Endothelial cell of umbilical vein (primary cell): Measurements from ENCODE around the gene LSM14A. TPM values are rescaled to one million over a fixed set of nuclear protein-coding genes. Genes with fewer than 3 reads are reported as not detected.

Experiments
- BruUV-seq: library from RNA; stranded (reverse); fragments of 400-500 nt; replicated peaks from 2 replicates; lab custom pipeline; 2021; lab: Mats Ljungman, UMichigan
- CTCF ChIA-PET: fragments of 300-600, 350-600 bp; sonication (Branson Sonifier 250); formaldehyde crosslinking; loops from one replicate; lab custom pipeline; 2021; ENCODE audit warnings: antibody characterized with exemption, inconsistent platforms; lab: Charles Lee
- POLR2A ChIA-PET: fragments of 300-600, 350-600 bp; sonication (Branson Sonifier 250); formaldehyde crosslinking; loops from one replicate; lab custom pipeline; 2021; ENCODE audit warnings: antibody characterized with exemption, inconsistent platforms; lab: Charles Lee
- DNase-seq: peaks from one replicate; pipeline ENCODE4 v3.0.0-alpha.2; 2011; ENCODE audit warnings: low read depth, low spot score
- FAIRE-seq: peaks from 2 replicates; lab custom pipeline; 2011; peaks lifted over from hg19 to GRCh38; lab: Jason Lieb, UNC
- H2AFZ ChIP-seq: 2 replicates; pipeline ENCODE4 v1.6.0; 2012; ENCODE audit warnings: low read depth, low read length, control low read depth, inconsistent platforms
- H3K27ac ChIP-seq: 2 replicates; pipeline ENCODE4 v1.5.1; 2011; ENCODE audit warnings: low read depth, mild to moderate bottlenecking, control low read depth, low read length, moderate library complexity; ENCODE audit not compliant: insufficient read depth
- H3K27me3 ChIP-seq, 2 experiments: 2 replicates each; pipeline versions ENCODE4 v1.6.0 to v1.6.1; 2011; ENCODE audit warnings: low read length in 2 of 2, mixed read lengths in 1 of 2; ENCODE audit not compliant: control insufficient read depth in 2 of 2, insufficient read depth in 2 of 2
- H3K36me3 ChIP-seq, 2 experiments: 2 replicates in 1 of 2; 3 replicates in 1 of 2; pipeline ENCODE4 v1.5.1; 2011; ENCODE audit warnings: low read length in 2 of 2, mild to moderate bottlenecking in 1 of 2, moderate library complexity in 1 of 2; ENCODE audit not compliant: control insufficient read depth in 2 of 2, insufficient read depth in 2 of 2; ENCODE audit errors: extremely low read depth in 1 of 2
- H3K4me1 ChIP-seq: 3 replicates; pipeline ENCODE4 v1.5.1; 2011; ENCODE audit warnings: mild to moderate bottlenecking, low read length; ENCODE audit not compliant: control insufficient read depth, insufficient read depth; ENCODE audit errors: extremely low read depth
- H3K4me2 ChIP-seq: 2 replicates; pipeline ENCODE4 v1.6.1; 2011; ENCODE audit warnings: low read length, control low read depth, mixed read lengths; ENCODE audit not compliant: insufficient read depth
- H3K4me3 ChIP-seq, 3 experiments: fragments of 200-600 bp in 1 of 3; sonication (generic), shearing (Covaris generic) in 1 of 3; replicated peaks in 1 of 3; 2 replicates each; pipeline ENCODE4 v1.5.1; 2011 to 2016; ENCODE audit warnings: control low read depth in 3 of 3, low read length in 3 of 3, mild to moderate bottlenecking in 2 of 3, inconsistent platforms in 1 of 3, low read depth in 1 of 3, moderate library complexity in 1 of 3; ENCODE audit not compliant: insufficient read depth in 1 of 3
- H3K79me2 ChIP-seq: 2 replicates; pipeline ENCODE4 v1.6.0; 2012; ENCODE audit warnings: low read length, inconsistent platforms; ENCODE audit not compliant: control insufficient read depth, insufficient read depth
- H3K9ac ChIP-seq: replicated peaks from 2 replicates; pipeline ENCODE3; 2011; ENCODE audit warnings: low read length, control low read depth; ENCODE audit not compliant: insufficient read depth; ENCODE audit errors: extremely low read depth
- H3K9me1 ChIP-seq: replicated peaks from 3 replicates; pipeline ENCODE4 v1.6.0; 2011; ENCODE audit warnings: mild to moderate bottlenecking, low read length; ENCODE audit not compliant: control insufficient read depth, insufficient read depth; ENCODE audit errors: extremely low read depth
- H3K9me3 ChIP-seq: replicated peaks from 2 replicates; pipeline ENCODE4 v1.5.1; 2012; ENCODE audit warnings: low read length, inconsistent platforms; ENCODE audit not compliant: control insufficient read depth, insufficient read depth
- H4K20me1 ChIP-seq: replicated peaks from 2 replicates; pipeline ENCODE3; 2011; ENCODE audit warnings: mild to moderate bottlenecking, low read length; ENCODE audit not compliant: control insufficient read depth, insufficient read depth; ENCODE audit errors: extremely low read depth
- EZH2 ChIP-seq: IDR thresholded peaks from 2 replicates; pipeline ENCODE4 v1.6.1; 2012; ENCODE audit warnings: borderline replicate concordance, low read depth, mild to moderate bottlenecking, moderate library complexity, low read length, inconsistent platforms; ENCODE audit not compliant: severe bottlenecking
- FOS ChIP-seq: IDR thresholded peaks from 2 replicates; pipeline ENCODE4 v1.6.1; 2011; ENCODE audit warnings: mild to moderate bottlenecking, low read length, moderate library complexity, borderline replicate concordance; ENCODE audit not compliant: insufficient read depth
- GATA2 ChIP-seq: IDR thresholded peaks from 2 replicates; pipeline ENCODE4 v1.7.0; 2011; ENCODE audit warnings: low read depth, mild to moderate bottlenecking, moderate library complexity, mixed read lengths, low read length; ENCODE audit not compliant: insufficient read length, insufficient read depth
- JUN ChIP-seq: IDR thresholded peaks from 2 replicates; pipeline ENCODE4 v1.6.1; 2011; ENCODE audit warnings: borderline replicate concordance, low read depth; ENCODE audit not compliant: insufficient read length, insufficient read depth
- MYC ChIP-seq: IDR thresholded peaks from one replicate; pipeline ENCODE4 v1.6.1; 2011; ENCODE audit warnings: mild to moderate bottlenecking, low read depth, low read length
- POLR2A ChIP-seq: IDR thresholded peaks from 2 replicates; pipeline ENCODE4 v1.6.1; 2012; ENCODE audit warnings: low read depth, mild to moderate bottlenecking, control low read depth, low read length
- POLR2AphosphoS5 ChIP-seq: IDR thresholded peaks from 2 replicates; pipeline ENCODE4 v1.6.1; 2012; ENCODE audit warnings: low read depth, mild to moderate bottlenecking, control low read depth, low read length, moderate library complexity; ENCODE audit not compliant: insufficient read depth
- dilution Hi-C: fragments of 300-500 bp; cut with MboI; formaldehyde crosslinking; loops from one replicate; pipeline ENCODE4 v1.15.0; 2019; ENCODE audit warnings: low sequenced_read_pairs; ENCODE audit not compliant: extremely low pct_ligation_motif_present
- intact Hi-C: fragments of 100-400 bp; cut with micrococcal nuclease; formaldehyde crosslinking; loops from one replicate; pipeline ENCODE4 v1.10.0; 2022
- polyA plus RNA-seq, 4 experiments: library from polyadenylated mRNA; depleted of rRNA in 3 of 4; stranded (reverse) in 3 of 4; unstranded in 1 of 4; fragments of >200 nt; gene quantifications; 2 replicates each; pipeline versions ENCODE4 v1.2.1 to v1.2.3, GENCODE V29; 2011 to 2012; ENCODE audit warnings: missing spikeins in 1 of 4
- total RNA-seq: library from RNA; stranded (reverse); gene quantifications from 2 replicates; pipeline ENCODE4 v1.2.3, GENCODE V29; 2021
- TF ChIP-seq, protein P1 (sequence below): IDR thresholded peaks from 2 replicates; pipeline ENCODE4 v1.6.1; 2011; ENCODE audit not compliant: insufficient read depth, insufficient read length
- TF ChIP-seq, protein P2 (sequence below), 2 donors: IDR thresholded peaks; 1 replicate in 1 of 2; 2 replicates in 1 of 2; pipeline ENCODE4 v1.5.1; 2011; ENCODE audit warnings: low read length in 2 of 2, mild to moderate bottlenecking in 2 of 2, moderate library complexity in 2 of 2, control low read depth in 1 of 2, inconsistent platforms in 1 of 2, low read depth in 1 of 2; ENCODE audit not compliant: insufficient read depth in 1 of 2; ENCODE audit errors: extremely low read depth in 1 of 2

The LSM14A gene
- total and polyA plus RNA-seq, 2 donors (not counting 3 experiments of a cell fraction or from before 2014, with no cell fraction given), result 96.7 to 122 TPM

DNA sequence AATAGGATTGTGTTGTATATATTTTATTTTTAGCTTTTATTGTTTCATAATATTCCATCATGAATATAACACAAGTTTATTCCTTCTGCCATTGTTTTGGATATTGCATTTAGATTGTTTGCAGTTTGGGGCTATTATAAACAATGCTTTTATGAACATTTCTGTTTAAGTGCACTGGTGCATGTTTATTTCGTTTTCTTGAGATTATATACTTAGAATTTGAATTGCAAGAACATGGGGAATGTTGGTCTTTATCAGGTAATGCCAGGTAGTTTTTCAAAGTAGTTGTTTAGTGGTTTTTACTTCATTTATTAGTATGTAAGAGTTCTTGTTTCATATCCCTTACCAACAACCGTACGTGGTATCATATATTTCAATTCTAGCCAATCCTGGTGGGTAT is 4.3 kb downstream of the LSM14A start:
- Histone ChIP-seq H3K4me3 (peak overlapping the region in 1 of 3 experiments; percentile 22), H3K79me2 (peaks cover 92% of the 10 kb centered on the region), H3K4me1 (peaks cover 56% of the 10 kb centered on the region), H3K9me3 (no peaks in the 10 kb centered on the region), H3K4me2 (peak overlapping the region; percentile 73), H2AFZ (no peak overlapping the region), H4K20me1 (peaks cover 35% of the 10 kb centered on the region), H3K27ac (no peak overlapping the region), H3K27me3 (no peaks in the 10 kb centered on the region), H3K9ac (no peak overlapping the region), H3K36me3 (peaks cover 0 to 2% of the 10 kb centered on the region in 2 experiments), H3K9me1 (peaks cover 4% of the 10 kb centered on the region)
- no peak for FAIRE-seq
- intact Hi-C loops (no loop called here), dilution Hi-C loops (no loop called here)
- DNase-seq, result no peak
- ChIA-PET POLR2A (no interaction called here), CTCF (interaction anchor here (0.9 kb wide), 1 partner anchor 33 kb away, joined by 4 read pairs; no protein-coding TSS in a partner anchor)
- TF ChIP-seq POLR2A (no peak), FOS (no peak), JUN (no peak), MYC (no peak), EZH2 (no peak), GATA2 (no peak), POLR2AphosphoS5 (no peak)
- TF ChIP-seq, protein P1, sequence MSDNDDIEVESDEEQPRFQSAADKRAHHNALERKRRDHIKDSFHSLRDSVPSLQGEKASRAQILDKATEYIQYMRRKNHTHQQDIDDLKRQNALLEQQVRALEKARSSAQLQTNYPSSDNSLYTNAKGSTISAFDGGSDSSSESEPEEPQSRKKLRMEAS, result no peak
- TF ChIP-seq, protein P2, sequence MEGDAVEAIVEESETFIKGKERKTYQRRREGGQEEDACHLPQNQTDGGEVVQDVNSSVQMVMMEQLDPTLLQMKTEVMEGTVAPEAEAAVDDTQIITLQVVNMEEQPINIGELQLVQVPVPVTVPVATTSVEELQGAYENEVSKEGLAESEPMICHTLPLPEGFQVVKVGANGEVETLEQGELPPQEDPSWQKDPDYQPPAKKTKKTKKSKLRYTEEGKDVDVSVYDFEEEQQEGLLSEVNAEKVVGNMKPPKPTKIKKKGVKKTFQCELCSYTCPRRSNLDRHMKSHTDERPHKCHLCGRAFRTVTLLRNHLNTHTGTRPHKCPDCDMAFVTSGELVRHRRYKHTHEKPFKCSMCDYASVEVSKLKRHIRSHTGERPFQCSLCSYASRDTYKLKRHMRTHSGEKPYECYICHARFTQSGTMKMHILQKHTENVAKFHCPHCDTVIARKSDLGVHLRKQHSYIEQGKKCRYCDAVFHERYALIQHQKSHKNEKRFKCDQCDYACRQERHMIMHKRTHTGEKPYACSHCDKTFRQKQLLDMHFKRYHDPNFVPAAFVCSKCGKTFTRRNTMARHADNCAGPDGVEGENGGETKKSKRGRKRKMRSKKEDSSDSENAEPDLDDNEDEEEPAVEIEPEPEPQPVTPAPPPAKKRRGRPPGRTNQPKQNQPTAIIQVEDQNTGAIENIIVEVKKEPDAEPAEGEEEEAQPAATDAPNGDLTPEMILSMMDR (IDR thresholded peaks at IDR 0.05; ENCODE audit: extremely low read depth in 1 of 2, insufficient read depth in 1 of 2, low read depth in 1 of 2, low read length in 2 of 2), result no peak
- no TSS peak for BruUV-seq
